ENCODE measurements around the gene ANKIB1.

GRCh38 chr7:92276460-92276864, 30.7 kb downstream of the ANKIB1 start:
- TF ChIP-seq CTCF (IDR thresholded peaks at IDR 0.05) (no peak), POLR2A (IDR thresholded peaks at IDR 0.05) (no peak)
